Esophagus squamous epithelium (tissue), 4 donors: ENCODE data around the gene HSPG2.

Experiments
- POLR2A ChIP-seq, 4 donors: fragments of 450-650 bp; IDR thresholded peaks; one replicate each; pipeline ENCODE4 v1.6.1; 2017; ENCODE audit warnings: antibody characterized with exemption in 4 of 4, mild to moderate bottlenecking in 4 of 4, moderate library complexity in 3 of 4
- TF ChIP-seq, protein P1 (sequence below), 6 experiments: fragments of 450-650 bp in 4 of 6; fragments of 200-600 bp in 2 of 6; sonication (generic) in 2 of 6; IDR thresholded peaks; one replicate each; pipeline ENCODE4 v1.5.1; 2016 to 2019; ENCODE audit warnings: antibody characterized with exemption in 6 of 6, mild to moderate bottlenecking in 4 of 6, moderate library complexity in 4 of 6

DNA sequence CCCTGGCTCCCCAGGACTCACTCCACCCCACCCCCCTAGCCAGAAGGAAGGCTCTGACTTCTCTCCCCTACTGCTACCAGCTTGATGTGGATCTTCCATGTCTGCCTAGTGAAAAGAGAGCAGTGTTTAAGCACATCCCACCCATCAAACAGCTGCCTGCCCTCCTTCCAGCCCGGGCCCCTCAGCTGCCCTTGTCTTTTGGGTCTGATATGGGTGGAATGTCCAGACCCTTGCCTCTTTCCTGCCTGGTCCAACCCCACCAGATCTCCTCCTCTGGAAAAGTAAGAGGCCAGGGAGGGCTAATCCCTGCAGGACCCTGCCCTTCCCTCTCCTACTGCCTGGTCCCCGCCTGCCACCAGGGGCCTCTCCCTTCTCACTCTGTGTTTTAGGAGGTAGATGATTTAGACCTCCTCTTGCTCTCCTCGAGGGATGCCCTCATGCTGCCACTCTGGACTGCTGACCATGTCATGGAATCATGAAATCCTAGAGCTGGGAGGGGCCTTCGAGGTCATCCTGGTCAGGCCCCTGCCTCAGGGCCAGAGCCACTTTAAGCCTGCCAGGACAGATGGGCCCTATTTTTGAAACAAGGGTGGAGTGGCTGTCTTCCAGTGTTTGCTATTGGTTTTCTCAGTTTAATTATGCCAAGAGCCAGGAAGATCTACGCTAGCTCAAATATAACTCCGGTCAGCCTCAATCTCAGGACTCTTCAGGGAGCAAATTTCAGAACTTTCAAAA, 15.8 kb upstream of the HSPG2 start:
- TF ChIP-seq, protein P1, sequence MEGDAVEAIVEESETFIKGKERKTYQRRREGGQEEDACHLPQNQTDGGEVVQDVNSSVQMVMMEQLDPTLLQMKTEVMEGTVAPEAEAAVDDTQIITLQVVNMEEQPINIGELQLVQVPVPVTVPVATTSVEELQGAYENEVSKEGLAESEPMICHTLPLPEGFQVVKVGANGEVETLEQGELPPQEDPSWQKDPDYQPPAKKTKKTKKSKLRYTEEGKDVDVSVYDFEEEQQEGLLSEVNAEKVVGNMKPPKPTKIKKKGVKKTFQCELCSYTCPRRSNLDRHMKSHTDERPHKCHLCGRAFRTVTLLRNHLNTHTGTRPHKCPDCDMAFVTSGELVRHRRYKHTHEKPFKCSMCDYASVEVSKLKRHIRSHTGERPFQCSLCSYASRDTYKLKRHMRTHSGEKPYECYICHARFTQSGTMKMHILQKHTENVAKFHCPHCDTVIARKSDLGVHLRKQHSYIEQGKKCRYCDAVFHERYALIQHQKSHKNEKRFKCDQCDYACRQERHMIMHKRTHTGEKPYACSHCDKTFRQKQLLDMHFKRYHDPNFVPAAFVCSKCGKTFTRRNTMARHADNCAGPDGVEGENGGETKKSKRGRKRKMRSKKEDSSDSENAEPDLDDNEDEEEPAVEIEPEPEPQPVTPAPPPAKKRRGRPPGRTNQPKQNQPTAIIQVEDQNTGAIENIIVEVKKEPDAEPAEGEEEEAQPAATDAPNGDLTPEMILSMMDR (IDR thresholded peaks at IDR 0.05): peak in 1 of 6 experiments; percentile 6
- TF ChIP-seq POLR2A (IDR thresholded peaks at IDR 0.05): no peak
